HepG2 (cell line): ENCODE results near the gene PTGER3. TPM values are rescaled to one million over a fixed set of nuclear protein-coding genes. Genes with fewer than 3 reads are reported as not detected.

Experiments used
- ATF6 ChIP-seq: sonication (generic); formaldehyde crosslinking; conservative IDR thresholded peaks from 2 replicates; pipeline ENCODE4 v1.4.0; 2020; ENCODE audit warnings: missing genetic modification reagents
- BCL3 ChIP-seq: sonication (generic); formaldehyde crosslinking; IDR thresholded peaks from 2 replicates; pipeline ENCODE4 v1.5.1; 2020; ENCODE audit warnings: mild to moderate bottlenecking, missing genetic modification reagents, moderate library complexity
- CAMTA2 ChIP-seq: sonication (generic); formaldehyde crosslinking; IDR thresholded peaks from 2 replicates; pipeline ENCODE4 v1.4.0; 2020; ENCODE audit warnings: mild to moderate bottlenecking, missing genetic modification reagents, borderline replicate concordance
- ELF1 ChIP-seq: sonication (generic); formaldehyde crosslinking; IDR thresholded peaks from 2 replicates; pipeline ENCODE4 v1.4.0; 2020; ENCODE audit warnings: missing genetic modification reagents
- FOXA1 ChIP-seq, 2 experiments: fragments of 450-650 bp in 1 of 2; sonication (generic) in 1 of 2; formaldehyde crosslinking in 1 of 2; IDR thresholded peaks; 2 replicates each; pipeline versions ENCODE4 v1.4.0 to v1.6.1; 2016 to 2020; ENCODE audit warnings: missing genetic modification reagents in 1 of 2
- HOMEZ ChIP-seq: IDR thresholded peaks from 2 replicates; pipeline ENCODE4 v1.6.1; 2016; ENCODE audit warnings: low read depth
- IKZF4 ChIP-seq: sonication (generic); formaldehyde crosslinking; IDR thresholded peaks from 2 replicates; pipeline ENCODE4 v1.5.1; 2020; ENCODE audit warnings: borderline replicate concordance, mild to moderate bottlenecking, low read depth, missing genetic modification reagents; ENCODE audit errors: not compliant biosample characterization
- MATR3 ChIP-seq: sonication (generic); formaldehyde crosslinking; IDR thresholded peaks from 2 replicates; pipeline ENCODE4 v1.4.0; 2020; ENCODE audit warnings: missing genetic modification reagents
- NFKB2 ChIP-seq: sonication (generic); formaldehyde crosslinking; IDR thresholded peaks from 2 replicates; pipeline ENCODE4 v1.4.0; 2020; ENCODE audit warnings: missing genetic modification reagents, borderline replicate concordance
- RAD51 ChIP-seq: fragments of 450-650 bp; IDR thresholded peaks from 2 replicates; pipeline ENCODE4 v1.6.1; 2016; ENCODE audit warnings: borderline replicate concordance
- ZGPAT ChIP-seq: IDR thresholded peaks from 2 replicates; pipeline ENCODE4 v1.6.1; 2016; ENCODE audit warnings: mild to moderate bottlenecking
- ZMYM4 ChIP-seq: sonication (generic); formaldehyde crosslinking; IDR thresholded peaks from 2 replicates; pipeline ENCODE4 v1.8.1; 2023; ENCODE audit warnings: mild to moderate bottlenecking, missing genetic modification reagents
- ZNF263 ChIP-seq: sonication (generic); formaldehyde crosslinking; IDR thresholded peaks from 2 replicates; pipeline ENCODE4 v1.4.0; 2020; ENCODE audit warnings: missing genetic modification reagents
- ZNF451 ChIP-seq: sonication (generic); formaldehyde crosslinking; IDR thresholded peaks from 2 replicates; pipeline ENCODE4 v1.5.0; 2020; ENCODE audit warnings: mild to moderate bottlenecking, missing genetic modification reagents
- ZNF546 ChIP-seq: sonication (generic); formaldehyde crosslinking; conservative IDR thresholded peaks from 2 replicates; pipeline ENCODE4 v1.8.1; 2023; ENCODE audit warnings: mild to moderate bottlenecking, missing genetic modification reagents
- ZNF609 ChIP-seq: sonication (generic); formaldehyde crosslinking; IDR thresholded peaks from 2 replicates; pipeline ENCODE4 v1.4.0; 2020; ENCODE audit warnings: mild to moderate bottlenecking, missing genetic modification reagents, borderline replicate concordance
- ZZZ3 ChIP-seq: sonication (generic); formaldehyde crosslinking; IDR thresholded peaks from 2 replicates; pipeline ENCODE4 v1.4.0; 2020; ENCODE audit warnings: missing genetic modification reagents, mild to moderate bottlenecking, borderline replicate concordance
- polyA plus RNA-seq, 8 experiments: library from polyadenylated mRNA; depleted of rRNA in 3 of 8; stranded (reverse) in 7 of 8; unstranded in 1 of 8; fragments of >200 nt; fragmentation: Illumina TruSeq in 4 of 8; extraction: Trizol in 4 of 8; gene quantifications; 2 replicates each; pipeline versions ENCODE4 v1.2.1 to v1.2.3, GENCODE V29; 2011 to 2016; ENCODE audit warnings: low read depth in 4 of 8, missing spikeins in 1 of 8, mixed read lengths in 1 of 8; ENCODE audit not compliant: insufficient read depth in 1 of 8
- total RNA-seq, 5 experiments: library from RNA; depleted of rRNA; stranded (reverse); fragments of >200 nt; fragmentation: Illumina TruSeq; extraction: Trizol; gene quantifications; 2 replicates each; pipeline ENCODE4 v1.2.3, GENCODE V29; 2016; ENCODE audit warnings: low read depth in 1 of 5

The PTGER3 gene
- total and polyA plus RNA-seq, 2 of the 13 experiments (the other 11 are each of a cell fraction or from before 2014, with no cell fraction given): 0.01 TPM; not detected in 1

GRCh38 chr1:71080739-71081696 is 33.4 kb upstream of the PTGER3 start, which contains the start of gene ZRANB2 (continued):
- TF ChIP-seq ATF6 (CRISPR knock-in tag): no peak
- TF ChIP-seq CAMTA2: no peak
- TF ChIP-seq HOMEZ (CRISPR knock-in tag): peak; percentile 93
- TF ChIP-seq NFKB2 (CRISPR knock-in tag): no peak
- TF ChIP-seq IKZF4 (CRISPR knock-in tag): no peak
- no peak for TF ChIP-seq ZNF609 (CRISPR knock-in tag)
- TF ChIP-seq ELF1 (CRISPR knock-in tag): peak; percentile 93
- TF ChIP-seq ZGPAT (CRISPR knock-in tag): peak; percentile 79
- TF ChIP-seq ZNF546 (CRISPR knock-in tag): no peak
- peak; percentile 44; the same call in 1 of the 2 replicates for TF ChIP-seq ZZZ3
- no peak for TF ChIP-seq FOXA1 (IDR thresholded peaks at IDR 0.05)
- no peak for TF ChIP-seq FOXA1 (CRISPR knock-in tag; IDR thresholded peaks at IDR 0.05)
- TF ChIP-seq ZNF263 (CRISPR knock-in tag): no peak
- no peak for TF ChIP-seq ZNF451 (CRISPR knock-in tag)
- no peak for TF ChIP-seq BCL3 (CRISPR knock-in tag)
- TF ChIP-seq MATR3: no peak
- peak; percentile 99 for TF ChIP-seq ZMYM4 (CRISPR knock-in tag)
- TF ChIP-seq RAD51: no peak
